ENCODE results near the gene CUEDC1.

Gene CUEDC1

DNA sequence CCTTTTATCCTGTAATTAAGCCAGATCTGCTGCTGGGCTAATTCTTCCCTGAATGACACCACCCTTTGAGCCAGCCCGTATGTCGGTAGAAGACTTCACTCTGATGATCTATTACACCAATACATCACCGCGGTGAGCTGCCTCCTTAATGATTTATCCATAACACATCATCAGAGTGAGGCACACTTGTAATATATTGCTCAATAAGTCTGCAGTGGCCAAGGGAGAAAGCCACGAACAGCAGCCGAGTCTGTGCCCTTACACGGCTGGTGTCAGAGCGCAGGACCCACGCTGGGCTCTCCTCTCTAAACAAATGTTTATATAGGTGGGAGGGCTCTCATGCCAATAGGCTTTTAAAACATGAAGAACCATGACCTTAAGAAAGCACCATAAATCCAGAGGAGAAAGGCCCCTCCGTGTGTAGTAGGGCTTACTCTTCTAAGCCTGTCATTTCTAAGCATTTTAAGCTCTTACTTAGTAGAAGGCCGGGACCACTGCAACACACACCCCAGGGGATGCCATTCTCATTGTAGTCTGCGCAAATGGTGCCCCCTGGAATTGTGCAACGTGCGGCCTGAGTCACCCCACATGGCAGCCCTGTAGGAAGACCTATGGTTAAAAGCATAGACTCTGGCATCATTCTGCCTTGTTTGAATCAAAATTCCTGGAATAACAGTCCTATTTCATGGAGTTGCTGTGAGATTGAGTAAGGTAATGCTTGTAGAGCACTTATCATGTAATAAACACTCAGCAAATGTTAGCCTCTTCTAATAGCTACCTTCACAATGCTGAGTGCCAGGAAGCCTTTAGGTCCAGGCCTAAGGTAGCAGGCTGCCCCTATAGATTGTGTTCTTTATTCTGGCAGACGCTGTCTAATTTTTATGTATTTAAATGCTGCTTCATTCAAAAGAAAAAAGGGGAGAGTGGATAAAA is 131.5 kb downstream of the CUEDC1 start:
- DNase-seq = peak; percentile 82

DNA sequence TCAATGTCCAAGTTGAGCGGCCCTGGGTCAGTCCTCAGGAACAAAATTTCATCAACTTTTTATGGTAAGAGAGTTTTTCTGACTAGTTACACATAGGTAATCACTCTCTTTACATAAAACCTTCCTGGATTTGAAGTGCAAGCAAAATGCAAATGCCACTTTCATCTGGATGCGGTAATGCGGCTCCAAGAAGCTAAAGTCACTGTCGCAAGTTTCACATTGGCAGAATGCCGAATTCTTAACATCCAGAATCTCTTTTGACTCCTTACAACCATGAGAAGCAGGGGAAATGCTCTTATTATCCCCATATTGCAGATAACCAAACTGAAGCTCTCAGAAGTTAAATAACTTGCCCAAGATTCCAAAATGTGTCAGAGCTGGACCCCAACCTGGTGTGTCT is 135.3 kb downstream of the CUEDC1 start:
- no peak for DNase-seq

DNA sequence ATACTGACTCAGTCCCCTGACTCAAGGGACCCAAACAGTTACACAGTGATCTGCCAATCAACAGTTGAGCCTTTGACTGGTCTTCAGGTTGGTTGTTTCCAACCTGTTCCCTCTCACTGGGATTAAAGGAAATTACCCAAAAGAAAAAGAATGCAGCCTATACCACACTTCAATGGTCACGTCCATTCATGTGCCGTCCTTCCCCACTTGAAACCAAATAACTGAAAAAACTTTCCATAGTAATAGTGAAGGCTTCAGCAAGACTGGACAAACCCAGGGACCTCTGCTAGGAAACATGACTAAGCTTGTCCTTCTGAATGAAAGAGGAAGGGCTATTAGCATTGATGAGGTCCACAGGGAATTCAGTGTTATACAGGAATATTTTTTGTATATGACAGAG is 135.9 kb downstream of the CUEDC1 start:
- DNase-seq = no peak

DNA sequence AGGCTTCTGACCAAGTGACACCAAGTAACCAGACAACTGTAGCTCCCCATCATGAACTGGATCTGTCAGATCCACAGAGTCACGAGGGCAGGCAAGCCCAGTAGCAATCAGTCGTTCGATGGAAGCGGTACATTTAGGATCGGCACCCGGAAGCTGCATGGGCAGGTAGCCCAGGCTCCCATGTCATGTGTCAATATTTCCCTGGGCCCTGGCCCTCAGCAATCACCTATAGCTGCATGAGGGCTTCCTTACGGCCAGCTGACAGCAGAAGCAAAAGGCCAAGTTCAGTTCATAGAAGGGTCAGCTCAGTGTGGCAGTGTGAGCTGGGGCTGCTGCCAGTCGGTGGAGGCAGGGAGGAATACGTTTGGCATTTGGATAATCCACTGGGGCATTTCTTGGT is 137.1 kb downstream of the CUEDC1 start:
- DNase-seq = no peak

DNA sequence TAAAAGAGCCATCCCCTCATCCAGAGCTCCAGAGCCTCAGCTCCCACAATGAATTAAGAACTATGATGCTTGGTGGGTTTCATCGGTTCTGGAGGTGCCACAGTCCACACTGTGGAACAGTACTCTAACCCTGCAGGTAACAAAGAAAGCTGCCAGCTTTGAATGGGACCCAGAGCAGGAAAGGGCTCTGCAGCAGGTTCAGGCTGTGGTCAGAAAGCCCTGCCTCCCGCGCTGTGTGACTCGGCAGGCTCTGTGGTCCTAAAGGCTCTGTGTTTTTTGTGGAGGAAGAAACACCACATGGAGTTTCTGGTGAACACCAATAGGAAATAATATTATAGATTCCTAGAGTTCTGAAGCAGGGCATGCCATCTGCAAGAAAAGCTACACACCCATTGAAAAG is 137.9 kb downstream of the CUEDC1 start:
- no peak for DNase-seq

DNA sequence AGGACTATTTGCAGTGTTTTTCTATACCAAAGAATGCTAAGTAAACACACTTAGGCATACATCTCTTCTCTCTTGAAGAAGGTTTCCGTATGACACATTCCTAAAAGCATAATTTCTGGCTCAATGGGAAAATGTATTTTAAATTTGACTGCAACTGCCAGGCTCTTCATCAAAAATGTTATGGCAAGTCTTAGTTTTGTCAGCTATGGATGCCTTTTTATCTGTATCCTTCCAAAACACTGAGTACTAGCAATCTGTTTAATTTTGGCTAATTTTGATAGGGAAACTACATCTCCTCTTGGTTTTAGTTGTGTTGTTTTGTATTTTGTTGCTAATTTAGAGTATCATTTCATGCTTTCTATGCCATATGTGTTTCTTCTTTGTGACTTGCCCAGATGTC is 140.8 kb downstream of the CUEDC1 start:
- no peak for DNase-seq

DNA sequence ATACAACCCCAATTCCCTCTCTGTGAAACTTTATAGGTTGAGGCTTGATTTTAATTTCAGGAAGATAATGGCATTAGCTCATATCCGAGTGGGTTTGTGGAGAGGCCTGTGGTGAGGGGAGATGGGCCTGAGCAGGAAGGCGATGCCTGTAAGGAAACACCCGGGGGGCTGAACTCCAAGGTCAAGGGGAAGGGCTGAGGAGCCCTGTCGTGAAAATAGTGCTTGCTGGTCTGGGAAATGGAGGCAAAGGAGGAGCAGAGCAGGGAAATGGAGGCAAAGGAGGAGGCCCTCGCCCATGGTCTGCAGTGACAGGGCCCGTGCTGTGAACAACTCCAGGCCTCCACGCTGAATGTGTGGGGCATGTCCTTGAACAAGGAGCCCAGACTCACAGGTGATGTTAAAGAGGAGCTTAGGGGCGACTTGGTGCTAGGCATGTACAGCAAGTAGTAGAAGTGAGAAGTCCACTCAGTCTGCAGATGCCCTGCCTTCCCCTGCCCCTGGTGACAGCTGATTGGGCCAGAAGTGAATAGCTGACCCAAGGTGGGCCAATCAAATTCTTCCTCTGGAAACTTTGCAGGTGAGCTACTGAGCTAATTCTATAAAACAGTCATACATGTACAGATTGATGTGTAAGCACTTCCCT is 143.5 kb downstream of the CUEDC1 start:
- DNase-seq = peak; percentile 77
